GM12872 (cell line): ENCODE data around the gene CIAO2B.

Experiments
- CTCF ChIP-seq: IDR thresholded peaks from 3 replicates; pipeline ENCODE4 v1.5.1; 2011; ENCODE audit warnings: low read depth, mild to moderate bottlenecking, low read length, moderate library complexity; ENCODE audit not compliant: insufficient read depth

Gene CIAO2B

GRCh38 chr16:66934138-66934838 is at the start of gene CIAO2B:
TSS of gene CIAO2B (minus strand) at chr16:66934402. CDS start at chr16:66934364, 38 bp downstream.
- TF ChIP-seq CTCF, result no peak

GRCh38 chr16:66983033-66983432 is 48.8 kb upstream of the CIAO2B start:
- TF ChIP-seq CTCF, result no peak

- no peak for TF ChIP-seq CTCF
Measured at GRCh38 chr16:66979011-66979717, 45.0 kb upstream of the CIAO2B start.

- peak; percentile 96 for TF ChIP-seq CTCF
Measured at GRCh38 chr16:66977341-66978113, 43.3 kb upstream of the CIAO2B start.

- TF ChIP-seq CTCF, result no peak
Measured at GRCh38 chr16:66976746-66977145, 42.5 kb upstream of the CIAO2B start.

- no peak for TF ChIP-seq CTCF
Measured at GRCh38 chr16:66975302-66975893, 41.2 kb upstream of the CIAO2B start.

GRCh38 chr16:66973716-66974115 is 39.5 kb upstream of the CIAO2B start:
- no peak for TF ChIP-seq CTCF
